ENCODE data around the gene SAMD4A.

GRCh38 chr14:54722791-54723432 is 156.0 kb downstream of the SAMD4A start:
- TF ChIP-seq CTCF (IDR thresholded peaks at IDR 0.05) = peak in 2 of 5 experiments; percentile 5 to 16
- no peak for TF ChIP-seq EP300 (IDR thresholded peaks at IDR 0.05)
- TF ChIP-seq POLR2A (IDR thresholded peaks at IDR 0.05) = no peak

All from tibial nerve (tissue), 4 donors.